Esophagus muscularis mucosa (tissue), 3 donors: ENCODE data around the gene GNB5.

Experiments used
- POLR2AphosphoS5 ChIP-seq, 2 donors: sonication (generic); formaldehyde crosslinking; IDR thresholded peaks; one replicate each; pipeline ENCODE4 v1.6.1; 2017; ENCODE audit warnings: antibody characterized with exemption in 2 of 2
- TF ChIP-seq, protein P1 (sequence below), 3 experiments: fragments of 200-600 bp in 2 of 3; fragments of 450-650 bp in 1 of 3; sonication (generic) in 2 of 3; IDR thresholded peaks; one replicate each; pipeline ENCODE4 v1.5.1; 2017 to 2019; ENCODE audit warnings: antibody characterized with exemption in 3 of 3, mild to moderate bottlenecking in 2 of 3, moderate library complexity in 1 of 3

DNA sequence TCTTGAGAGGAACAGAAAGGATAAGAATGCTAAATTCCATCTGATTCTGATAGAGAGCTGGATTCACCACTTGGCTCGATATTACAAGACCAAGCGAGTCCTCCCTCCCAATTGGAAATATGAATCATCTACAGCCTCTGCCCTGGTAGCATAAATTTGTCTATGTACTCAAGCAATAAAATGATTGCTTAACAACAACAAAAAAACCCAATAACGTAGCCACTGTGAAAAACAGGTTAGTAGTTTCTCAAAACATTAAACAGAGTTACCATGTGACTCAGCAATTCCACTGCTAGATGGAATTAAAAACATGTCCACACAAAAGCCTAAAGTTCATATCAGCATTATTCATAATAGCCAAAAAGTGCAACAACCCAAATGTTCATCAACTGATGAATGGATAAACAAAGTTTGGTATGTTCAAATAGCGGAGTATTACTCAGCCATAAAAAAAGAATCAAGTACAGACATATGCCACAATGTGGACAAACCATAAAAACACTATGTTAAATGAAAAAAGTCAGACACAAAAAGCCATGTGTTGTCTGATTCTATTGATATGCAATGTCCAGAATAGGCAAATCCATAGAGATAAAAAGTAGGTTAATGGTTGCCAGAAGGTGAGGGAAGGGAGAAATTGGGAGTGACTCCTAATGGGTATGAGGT lies 95.5 kb downstream of the GNB5 start:
- TF ChIP-seq, protein P1, sequence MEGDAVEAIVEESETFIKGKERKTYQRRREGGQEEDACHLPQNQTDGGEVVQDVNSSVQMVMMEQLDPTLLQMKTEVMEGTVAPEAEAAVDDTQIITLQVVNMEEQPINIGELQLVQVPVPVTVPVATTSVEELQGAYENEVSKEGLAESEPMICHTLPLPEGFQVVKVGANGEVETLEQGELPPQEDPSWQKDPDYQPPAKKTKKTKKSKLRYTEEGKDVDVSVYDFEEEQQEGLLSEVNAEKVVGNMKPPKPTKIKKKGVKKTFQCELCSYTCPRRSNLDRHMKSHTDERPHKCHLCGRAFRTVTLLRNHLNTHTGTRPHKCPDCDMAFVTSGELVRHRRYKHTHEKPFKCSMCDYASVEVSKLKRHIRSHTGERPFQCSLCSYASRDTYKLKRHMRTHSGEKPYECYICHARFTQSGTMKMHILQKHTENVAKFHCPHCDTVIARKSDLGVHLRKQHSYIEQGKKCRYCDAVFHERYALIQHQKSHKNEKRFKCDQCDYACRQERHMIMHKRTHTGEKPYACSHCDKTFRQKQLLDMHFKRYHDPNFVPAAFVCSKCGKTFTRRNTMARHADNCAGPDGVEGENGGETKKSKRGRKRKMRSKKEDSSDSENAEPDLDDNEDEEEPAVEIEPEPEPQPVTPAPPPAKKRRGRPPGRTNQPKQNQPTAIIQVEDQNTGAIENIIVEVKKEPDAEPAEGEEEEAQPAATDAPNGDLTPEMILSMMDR (IDR thresholded peaks at IDR 0.05) = no peak
- TF ChIP-seq POLR2AphosphoS5 (IDR thresholded peaks at IDR 0.05) = peak in 1 of 2 donors; percentile 20
